OCI-LY7 (cell line): ENCODE measurements around the gene PLEKHG4B. TPM values are rescaled to one million over a fixed set of nuclear protein-coding genes. Genes with fewer than 3 reads are reported as not detected.
A peak's percentile ranks its signal among the peaks of the same experiment; 100 is the strongest.

Experiments
- BruUV-seq: library from RNA; stranded (reverse); fragments of 400-500 nt; replicated peaks from 2 replicates; lab custom pipeline; 2021; lab: Mats Ljungman, UMichigan
- CTCF ChIA-PET: fragments of 300-600 bp; sonication (Branson Sonifier 250); formaldehyde crosslinking; loops from one replicate; lab custom pipeline; 2022; ENCODE audit warnings: antibody characterized with exemption; ENCODE audit not compliant: unreplicated experiment; lab: Charles Lee
- POLR2A ChIA-PET: fragments of 300-600 bp; sonication (Branson Sonifier 250); formaldehyde crosslinking; loops from one replicate; lab custom pipeline; 2022; ENCODE audit warnings: antibody characterized with exemption; lab: Charles Lee
- DNase-seq: peaks from one replicate; pipeline ENCODE4 v3.0.0-alpha.2; 2015; ENCODE audit warnings: low spot score
- H2AFZ ChIP-seq: fragments of 200-600 bp; sonication (generic), shearing (Covaris generic); 2 replicates; pipeline ENCODE4 v1.6.1; 2014; ENCODE audit warnings: mild to moderate bottlenecking, antibody characterized with exemption, low read length, moderate library complexity
- H3K27ac ChIP-seq: fragments of 200-600 bp; sonication (generic); 2 replicates; pipeline ENCODE4 v1.5.1; 2014; ENCODE audit warnings: mixed run types, low read depth, mild to moderate bottlenecking, moderate library complexity, low read length, inconsistent platforms; ENCODE audit not compliant: poor library complexity, severe bottlenecking
- H3K36me3 ChIP-seq: fragments of 200-600 bp; sonication (generic); 2 replicates; pipeline ENCODE4 v1.6.1; 2014; ENCODE audit warnings: mild to moderate bottlenecking, antibody characterized with exemption, low read length, moderate library complexity, mixed read lengths; ENCODE audit not compliant: insufficient read depth
- H3K4me1 ChIP-seq: fragments of 200-600 bp; sonication (generic); 2 replicates; pipeline ENCODE4 v1.5.1; 2014; ENCODE audit warnings: mild to moderate bottlenecking, low read length; ENCODE audit not compliant: insufficient read depth, poor library complexity, severe bottlenecking
- H3K4me2 ChIP-seq: fragments of 200-600 bp; sonication (generic); 2 replicates; pipeline ENCODE4 v1.6.1; 2014; ENCODE audit warnings: mild to moderate bottlenecking, low read length
- H3K4me3 ChIP-seq: fragments of 200-600 bp; sonication (generic); 2 replicates; pipeline ENCODE4 v1.5.1; 2014; ENCODE audit warnings: mild to moderate bottlenecking, low read depth, low read length; ENCODE audit not compliant: poor library complexity, severe bottlenecking
- H3K79me2 ChIP-seq: fragments of 200-600 bp; sonication (generic); 2 replicates; pipeline ENCODE4 v1.6.1; 2016; ENCODE audit warnings: low read depth, mild to moderate bottlenecking, low read length, moderate library complexity, mixed read lengths; ENCODE audit not compliant: insufficient read depth
- H3K9me2 ChIP-seq: fragments of 200-600 bp; sonication (generic); 2 replicates; pipeline ENCODE4 v1.6.1; 2016; ENCODE audit warnings: mild to moderate bottlenecking, low read length, mixed read lengths; ENCODE audit not compliant: insufficient read depth
- H3K9me3 ChIP-seq: fragments of 200-600 bp; sonication (generic); 2 replicates; pipeline ENCODE4 v1.6.1; 2014; ENCODE audit warnings: mild to moderate bottlenecking, mixed run types, low read length, mixed read lengths
- H4K20me1 ChIP-seq: fragments of 200-600 bp; sonication (generic); 2 replicates; pipeline ENCODE4 v1.6.1; 2014; ENCODE audit warnings: mild to moderate bottlenecking, antibody characterized with exemption, low read length, moderate library complexity, mixed read lengths; ENCODE audit not compliant: insufficient read depth
- CTCF ChIP-seq: fragments of 200-600 bp; sonication (generic); conservative IDR thresholded peaks from 2 replicates; pipeline ENCODE4 v1.5.1; 2014; ENCODE audit warnings: mild to moderate bottlenecking, antibody characterized with exemption, low read length, moderate library complexity, mixed read lengths
- EZH2phosphoT487 ChIP-seq: fragments of 200-600 bp; sonication (generic); IDR thresholded peaks from 2 replicates; pipeline ENCODE4 v1.6.1; 2018; ENCODE audit warnings: low read depth, borderline replicate concordance, mild to moderate bottlenecking, mixed run types, antibody characterized with exemption, low read length, moderate library complexity, mixed read lengths
- intact Hi-C: fragments of 100-400 bp; cut with micrococcal nuclease; formaldehyde crosslinking; loops from one replicate; pipeline ENCODE4 v1.10.0; 2022; ENCODE audit not compliant: unreplicated experiment
- total RNA-seq, 2 experiments: library from RNA; depleted of rRNA in 1 of 2; stranded (reverse); fragments of >200 nt in 1 of 2; shearing (Covaris generic) in 1 of 2; gene quantifications; 2 replicates each; pipeline ENCODE4 v1.2.3, GENCODE V29; 2014 to 2022

PLEKHG4B gene
- total RNA-seq, 2 experiments from 2014 or later: 0.30 to 0.41 TPM

GRCh38 chr5:191949-192690 is 100.2 kb downstream of the PLEKHG4B start:
- no TSS peak for BruUV-seq
- no peaks in the 10 kb centered on the region for H4K20me1 ChIP-seq
- no peak for TF ChIP-seq EZH2phosphoT487
- no peak for TF ChIP-seq CTCF
- intact Hi-C loops: loop anchor here (1.0 kb wide), 1 partner anchor 9 kb away; no protein-coding TSS in a partner anchor
- peak overlapping the region; percentile 46 for H3K4me3 ChIP-seq
- no peak for DNase-seq
- no peaks in the 10 kb centered on the region for H3K9me2 ChIP-seq
- H3K4me2 ChIP-seq: peak overlapping the region; percentile 73
- H3K36me3 ChIP-seq: no peaks in the 10 kb centered on the region
- no peaks in the 10 kb centered on the region; the same call in 1 of the 2 replicates for H3K79me2 ChIP-seq
- peaks cover 83% of the 10 kb centered on the region for H3K4me1 ChIP-seq
- peak overlapping the region; percentile 85 for H3K27ac ChIP-seq
- no peaks in the 10 kb centered on the region for H3K9me3 ChIP-seq
- CTCF ChIA-PET: interaction anchor here (1.5 kb wide), 1 partner anchor 10 kb away, joined by 5 read pairs; no protein-coding TSS in a partner anchor
- POLR2A ChIA-PET: interaction anchor here (1.0 to 3.4 kb wide), 3 partner anchors 9 to 27 kb away, joined by 3 to 28 read pairs (median 21); partner anchors contain the start of genes CCDC127 and SDHA
- H2AFZ ChIP-seq: no peak overlapping the region

GRCh38 chr5:192691-192969 is 100.7 kb downstream of the PLEKHG4B start:
- no peaks in the 10 kb centered on the region for H4K20me1 ChIP-seq
- intact Hi-C loops: no loop called here
- H3K9me2 ChIP-seq: no peaks in the 10 kb centered on the region
- peaks cover 83% of the 10 kb centered on the region for H3K4me1 ChIP-seq
- no peaks in the 10 kb centered on the region; the same call in 1 of the 2 replicates for H3K79me2 ChIP-seq
- no peak for DNase-seq
- no peaks in the 10 kb centered on the region for H3K36me3 ChIP-seq
- TF ChIP-seq CTCF (no peak), EZH2phosphoT487 (no peak)
- H3K27ac ChIP-seq: peak overlapping the region; percentile 5
- ChIA-PET CTCF (no interaction called here), POLR2A (interaction anchor here (3.4 kb wide), 1 partner anchor 9 kb away, joined by 28 read pairs; no protein-coding TSS in a partner anchor)
- H3K4me3 ChIP-seq: no peak overlapping the region
- BruUV-seq: no TSS peak
- no peaks in the 10 kb centered on the region for H3K9me3 ChIP-seq
- H3K4me2 ChIP-seq: peak overlapping the region; percentile 73
- H2AFZ ChIP-seq: no peak overlapping the region
